Central memory CD4-positive, alpha-beta T cell (primary cell): Measurements from ENCODE around the gene DNAJC30.
"Not testable (repeated sequence)": the region's sequence is repeated elsewhere in the genome, so short reads cannot be mapped to it uniquely, and the experiment has no call there.

Experiments
- DNase-seq: peaks from one replicate; pipeline ENCODE4 v3.0.0; 2022

DNAJC30 gene

DNA sequence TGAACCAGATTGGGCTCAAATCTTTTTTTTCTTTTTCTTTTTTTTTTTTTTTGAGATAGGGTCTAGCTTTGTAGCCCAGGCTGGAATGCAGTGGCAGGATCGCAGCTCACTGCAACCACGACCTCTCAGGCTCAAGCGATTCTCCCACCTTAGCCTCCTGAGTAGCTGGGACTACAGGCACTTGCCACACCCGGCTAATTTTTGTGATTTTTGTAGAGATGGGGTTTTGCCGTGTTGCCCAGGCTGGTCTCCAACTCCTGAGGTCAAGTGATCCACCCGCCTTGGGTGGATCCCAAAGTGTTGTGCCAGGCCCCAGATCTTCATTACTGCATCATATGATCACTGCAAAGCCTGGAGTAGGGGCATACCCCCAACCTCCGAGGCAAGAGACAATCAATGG lies 2.8 kb downstream of the DNAJC30 start:
- DNase-seq, result no peak

DNA sequence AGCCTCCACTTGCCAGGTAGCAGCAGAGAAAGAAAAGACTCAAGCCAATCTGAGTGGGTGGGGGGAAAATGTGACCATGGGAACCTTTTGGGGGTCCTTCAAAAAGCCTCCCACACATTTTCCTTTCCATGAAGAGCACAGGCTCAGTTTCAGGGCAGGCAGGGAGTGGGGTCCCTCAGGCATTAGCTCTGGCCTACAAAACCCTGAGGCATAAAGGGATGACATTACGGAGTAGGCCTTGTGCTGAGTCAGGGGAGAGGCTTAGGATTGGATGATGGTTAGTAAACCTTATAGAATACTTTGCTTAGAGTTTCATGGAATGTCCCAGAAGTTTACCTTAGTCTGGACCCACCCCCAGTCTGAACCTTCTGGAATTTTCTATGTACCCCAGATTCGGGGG lies 3.5 kb downstream of the DNAJC30 start:
- DNase-seq, result no peak

DNA sequence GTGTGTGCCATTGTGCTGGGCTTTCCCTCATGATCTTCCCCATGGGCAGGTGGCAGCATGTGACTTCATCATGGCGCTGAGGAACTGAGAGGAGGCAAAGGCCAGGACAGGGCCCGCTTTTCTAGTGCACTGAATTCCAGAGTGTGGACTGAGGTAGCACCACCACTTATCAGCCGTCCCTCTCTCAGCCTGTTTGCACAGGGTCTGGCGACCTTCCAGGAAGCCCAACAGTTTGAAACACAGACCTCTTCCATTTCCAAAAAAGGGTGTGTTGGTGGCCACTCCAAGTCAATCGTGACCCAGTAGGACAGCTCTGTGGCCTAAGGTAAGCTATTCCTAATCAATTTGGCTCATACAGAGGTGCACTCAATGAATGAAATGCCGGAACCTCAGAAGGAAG lies 4.4 kb downstream of the DNAJC30 start:
- no peak for DNase-seq

- DNase-seq, result not testable (repeated sequence)
Observed at GRCh38 chr7:73676062-73676461, 7.2 kb downstream of the DNAJC30 start.

DNA sequence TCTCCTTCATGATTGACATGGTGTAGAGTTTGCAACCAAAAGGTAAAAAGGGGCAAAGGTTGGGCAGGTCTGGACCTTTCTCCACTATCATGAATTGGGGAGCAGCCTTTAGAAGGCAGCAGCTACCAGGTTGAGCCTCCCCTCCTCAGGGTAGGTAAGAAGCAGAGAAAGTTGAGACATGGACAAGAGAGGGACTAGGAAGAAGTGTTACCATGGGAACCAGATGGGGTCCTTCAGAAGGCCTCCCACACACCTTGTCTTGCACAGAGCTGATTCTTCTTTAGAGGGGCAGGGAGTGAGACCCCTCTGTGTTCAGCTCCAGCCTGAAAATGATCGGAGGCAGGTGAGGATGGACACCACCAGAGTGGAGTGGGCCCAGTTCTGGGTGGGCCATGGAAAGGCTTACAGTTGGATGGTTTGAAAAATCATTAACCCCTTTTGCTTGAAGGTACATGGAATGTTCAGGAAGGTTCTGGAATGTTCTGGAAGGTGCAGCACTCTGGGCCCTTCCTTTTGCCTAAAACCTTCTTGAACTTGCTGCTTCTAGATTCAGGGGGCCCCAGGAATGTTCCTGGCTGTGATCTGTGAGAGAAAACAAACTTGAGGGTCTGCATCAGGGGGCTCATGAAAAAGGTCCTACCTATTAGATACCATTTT lies 8.7 kb downstream of the DNAJC30 start:
- no peak for DNase-seq

DNA sequence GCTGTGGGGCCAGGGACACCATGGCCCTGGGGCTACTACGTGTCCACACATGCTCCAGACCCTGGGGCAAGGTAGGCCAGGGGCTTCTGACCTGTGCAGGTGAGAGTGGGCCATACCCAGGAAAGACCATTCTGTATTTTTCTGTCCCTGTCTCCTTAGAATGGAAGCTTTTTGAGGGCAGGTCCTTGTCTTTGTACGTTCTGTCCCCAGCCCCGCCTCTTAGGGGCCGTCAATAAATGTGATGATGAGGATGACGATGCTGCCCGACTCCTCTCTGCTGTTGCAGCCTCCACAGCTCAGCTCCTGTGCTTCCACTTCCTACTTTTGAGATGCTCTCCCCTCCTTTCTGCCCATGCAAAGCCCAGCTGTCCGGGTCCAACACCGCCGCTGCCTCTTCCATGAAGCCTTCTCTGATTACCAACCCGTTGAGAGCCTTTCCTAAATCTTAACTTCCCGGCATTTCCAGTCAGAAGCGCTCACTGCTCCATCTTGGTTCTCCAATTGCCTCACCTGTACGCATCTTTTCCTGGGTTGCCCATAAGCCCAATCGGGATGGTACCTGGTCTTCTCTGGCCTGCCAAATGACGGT lies 11.3 kb downstream of the DNAJC30 start:
- DNase-seq, result no peak

- DNase-seq, result no peak
Observed at GRCh38 chr7:73671322-73671661, 12.0 kb downstream of the DNAJC30 start.

GRCh38 chr7:73669858-73670385 lies 13.3 kb downstream of the DNAJC30 start:
- DNase-seq, result no peak

- DNase-seq, result no peak
Observed at GRCh38 chr7:73669288-73669701, 14.0 kb downstream of the DNAJC30 start.

DNA sequence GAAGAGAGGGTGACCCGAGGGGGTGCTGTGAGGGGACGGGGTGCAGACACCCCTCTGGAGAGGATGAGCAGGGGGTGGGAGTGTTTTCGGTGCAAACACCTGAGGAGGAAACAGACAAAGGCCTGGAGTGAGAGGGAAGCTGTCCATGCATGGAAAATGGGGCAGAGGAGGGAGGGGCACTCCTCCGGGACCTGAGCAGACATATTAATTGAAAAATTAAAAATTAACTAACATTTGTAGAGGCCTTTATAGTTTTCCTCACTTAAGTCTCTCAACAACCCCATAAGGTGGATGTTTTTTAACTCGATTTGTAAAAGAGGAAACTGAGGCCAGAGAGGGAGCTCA lies 14.4 kb downstream of the DNAJC30 start:
- no peak for DNase-seq

- DNase-seq, result no peak
Observed at GRCh38 chr7:73668103-73668885, 15.0 kb downstream of the DNAJC30 start.

DNA sequence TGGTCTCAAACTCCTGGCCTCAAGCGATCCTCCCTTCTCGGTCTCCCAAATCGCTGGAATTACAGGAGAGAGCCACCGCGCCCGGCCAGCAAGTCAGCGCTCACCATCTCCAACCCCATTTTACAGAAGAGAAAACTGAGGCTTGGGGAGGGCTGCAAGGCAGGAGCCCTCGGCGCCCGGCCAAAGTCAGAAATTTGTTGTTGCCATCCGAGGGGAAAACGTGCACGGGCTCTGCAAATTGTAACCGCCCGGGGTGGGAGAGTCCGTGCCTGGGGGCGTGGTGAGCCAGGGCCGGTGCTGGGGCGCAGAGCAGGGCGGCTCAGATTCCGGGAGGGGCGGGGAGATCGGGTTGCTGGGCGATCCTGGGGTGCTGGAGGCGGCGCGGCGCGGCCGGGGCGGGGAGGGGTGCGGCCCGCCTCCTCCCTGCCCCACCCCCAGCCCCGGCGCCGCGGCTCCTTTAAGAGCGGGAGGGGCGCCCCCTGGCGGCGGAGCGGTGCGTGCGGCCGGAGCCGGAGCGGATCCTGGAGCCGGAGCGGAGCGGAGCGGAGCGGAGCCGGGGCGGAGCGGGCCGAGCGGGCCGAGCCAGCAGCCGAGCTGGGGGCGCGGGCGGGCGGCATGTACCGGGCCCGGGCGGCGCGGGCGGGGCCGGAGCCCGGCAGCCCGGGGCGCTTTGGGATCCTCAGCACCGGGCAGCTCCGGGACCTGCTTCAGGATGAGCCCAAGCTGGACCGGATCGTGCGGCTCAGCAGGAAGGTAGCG lies 15.7 kb downstream of the DNAJC30 start, which contains the start of gene VPS37D:
Gene VPS37D, plus strand, starts transcription at position 488 of the 759 bp plus-strand sequence. Its CDS starts 128 bp downstream, at position 616.
- DNase-seq, result peak; percentile 90

GRCh38 chr7:73663033-73663432 lies 20.2 kb downstream of the DNAJC30 start:
- no peak for DNase-seq

DNA sequence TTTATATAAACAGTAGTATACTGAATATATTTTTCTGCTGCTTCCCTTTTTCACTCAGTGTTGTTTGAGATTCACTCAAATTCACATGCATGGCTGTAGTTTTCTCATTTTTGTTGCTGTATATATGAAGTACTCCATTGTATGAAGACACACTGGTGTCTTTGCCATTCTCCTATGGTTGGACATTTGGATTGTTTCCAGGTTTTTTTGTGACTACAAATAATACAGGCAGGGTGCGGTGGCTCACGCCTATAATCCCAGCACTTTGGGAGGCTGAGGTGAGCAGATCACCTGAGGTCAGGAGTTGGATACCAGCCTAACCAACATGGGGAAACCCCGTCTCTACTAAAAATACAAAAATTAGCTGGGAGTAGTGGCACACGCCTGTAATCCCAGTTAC lies 22.7 kb downstream of the DNAJC30 start:
- DNase-seq, result not testable (repeated sequence)

GRCh38 chr7:73659983-73660382 lies 23.3 kb downstream of the DNAJC30 start:
- DNase-seq, result no peak

DNA sequence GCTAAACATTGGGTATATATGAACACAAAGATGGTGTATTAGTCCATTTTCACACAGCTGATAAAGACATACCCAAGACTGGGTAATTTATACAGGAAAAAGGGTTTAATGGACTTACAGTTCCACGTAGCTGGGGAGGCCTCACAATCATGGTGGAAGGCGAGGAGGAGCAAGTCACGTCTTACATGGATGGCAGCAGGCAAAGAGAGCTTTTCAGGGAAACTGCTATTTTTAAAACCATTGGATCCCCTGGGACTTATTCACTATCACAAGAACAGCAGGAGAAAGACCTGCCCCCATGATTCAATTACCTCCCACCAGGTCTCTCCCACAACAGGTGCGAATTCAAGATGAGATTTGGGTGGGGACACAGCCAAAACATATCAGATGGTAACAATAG lies 27.9 kb downstream of the DNAJC30 start:
- DNase-seq, result not testable (repeated sequence)

DNA sequence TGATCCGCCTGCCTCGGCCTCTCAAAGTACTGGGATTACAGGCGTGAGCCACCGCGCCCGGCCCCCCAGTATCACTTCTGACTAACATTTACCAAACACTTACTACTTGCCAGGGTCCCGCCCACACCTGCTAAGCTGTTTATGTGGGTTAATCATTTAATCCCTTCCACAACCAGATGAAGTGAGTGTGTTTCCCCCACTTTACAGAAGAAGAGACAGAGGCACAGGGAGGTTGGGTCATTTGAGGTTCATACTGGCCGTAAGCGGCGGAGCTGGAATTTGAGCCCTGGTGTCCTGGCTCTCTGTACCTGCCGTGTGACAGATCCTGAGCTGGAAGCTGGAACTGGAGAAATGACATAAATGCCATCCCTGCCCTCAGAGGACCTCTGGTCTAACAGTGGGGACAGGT lies 30.7 kb downstream of the DNAJC30 start:
- DNase-seq, result no peak

- DNase-seq, result no peak
Observed at GRCh38 chr7:73650524-73650923, 32.7 kb downstream of the DNAJC30 start.

DNA sequence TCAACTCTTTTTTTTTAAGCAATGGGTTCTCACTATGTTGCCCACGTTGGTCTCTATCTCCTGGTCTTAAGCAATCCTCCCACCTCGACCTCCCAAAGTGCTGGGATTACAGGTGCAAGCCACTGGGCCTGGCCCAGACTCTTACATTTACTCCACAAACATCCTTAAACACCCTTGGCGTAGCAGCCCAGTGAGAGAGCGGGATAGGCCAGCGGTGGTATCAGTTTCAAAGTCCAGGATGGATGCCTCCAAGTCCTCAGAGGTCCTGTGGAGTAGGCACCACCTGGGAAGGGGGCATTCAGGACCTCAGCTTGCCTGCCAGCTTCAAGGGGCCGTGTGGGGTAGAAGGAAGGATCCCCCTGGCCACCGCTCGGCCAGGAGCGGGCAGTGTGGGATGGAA lies 33.7 kb downstream of the DNAJC30 start:
- no peak for DNase-seq

DNA sequence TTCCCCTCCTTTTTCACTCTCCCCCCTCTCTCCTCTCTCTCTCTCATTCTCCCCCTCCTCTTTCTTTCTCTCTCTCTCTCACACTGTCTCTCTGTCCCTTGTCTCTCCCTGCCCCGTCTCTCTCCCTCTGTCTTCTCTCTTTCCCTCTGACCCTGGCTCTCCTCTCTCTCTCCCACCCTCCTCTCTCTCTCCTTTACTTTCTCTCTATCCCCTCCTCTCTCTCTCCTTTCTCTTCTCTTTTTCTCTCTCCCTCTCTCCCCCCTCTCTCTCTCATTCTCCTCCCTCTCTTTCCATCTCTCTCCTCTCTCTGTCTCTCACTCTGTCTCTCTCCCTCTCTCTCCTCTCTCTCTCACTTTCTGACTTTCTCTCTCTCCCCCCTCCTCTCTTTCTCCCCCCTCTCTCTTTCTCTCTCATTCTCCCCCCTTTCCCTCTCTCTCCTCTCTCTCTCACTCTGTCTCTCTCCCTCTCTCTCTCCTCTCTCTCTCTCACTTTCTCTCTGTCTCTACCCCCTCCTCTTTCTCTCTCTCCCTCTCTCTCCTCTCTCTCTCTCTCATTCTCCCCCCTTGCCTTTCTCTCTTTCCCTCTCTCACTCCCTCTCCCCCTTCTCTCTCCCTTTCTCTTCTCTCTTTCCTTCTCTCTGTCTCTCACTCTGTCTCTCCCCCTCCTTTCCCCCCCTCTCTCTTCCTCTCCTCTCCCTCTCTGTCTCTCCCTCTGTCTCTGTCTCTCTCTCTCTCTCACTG lies 34.5 kb downstream of the DNAJC30 start:
- no peak for DNase-seq

GRCh38 chr7:73647725-73648592 lies 35.3 kb downstream of the DNAJC30 start:
- DNase-seq, result no peak
